GM19452 (cell line): ENCODE data around the gene SLIT1.

Experiments used
- ATAC-seq: cut with Tn5 transposase; IDR thresholded peaks from one replicate; pipeline ENCODE4 v1.9.1; 2021; ENCODE audit not compliant: unreplicated experiment

The SLIT1 gene

DNA sequence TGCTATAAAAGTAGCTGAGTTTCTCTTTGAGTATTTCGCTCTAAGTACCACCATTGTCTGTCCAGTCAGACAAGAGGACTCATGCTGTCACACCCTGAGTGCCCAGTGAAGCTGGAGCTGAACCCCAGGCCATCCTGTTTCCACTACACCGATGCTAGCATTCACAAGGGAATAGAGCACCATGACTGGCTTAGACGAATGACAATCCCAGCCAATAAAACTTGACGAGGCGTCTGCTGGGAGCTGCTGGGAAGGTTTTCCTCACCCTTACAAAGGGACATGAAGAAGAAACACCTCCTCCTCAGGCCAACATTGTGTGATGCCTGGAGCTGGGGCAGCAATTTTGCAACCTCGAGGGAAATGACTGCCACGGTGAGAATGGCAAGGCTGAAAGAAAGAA, 17.5 kb upstream of the SLIT1 start:
- ATAC-seq, result no peak

DNA sequence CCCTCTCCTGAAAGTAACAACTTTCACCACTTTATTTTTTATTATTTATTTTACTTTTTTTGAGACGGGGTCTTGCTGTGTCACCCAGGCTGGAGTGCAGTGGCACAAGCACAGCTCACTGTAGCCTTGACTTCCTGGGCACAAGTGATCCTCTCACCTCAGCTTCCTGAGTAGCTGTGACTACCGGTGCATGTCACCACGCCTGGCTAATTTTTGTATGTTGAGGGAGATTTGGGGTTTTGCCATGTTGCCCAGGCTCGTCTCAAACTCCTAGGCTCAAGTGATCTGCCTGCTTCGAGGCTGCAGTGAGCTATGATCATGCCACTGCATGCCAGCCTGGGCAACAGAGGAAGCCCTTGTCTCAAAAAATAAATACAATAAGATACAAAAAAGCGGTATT, 14.9 kb upstream of the SLIT1 start:
- ATAC-seq, result no peak

DNA sequence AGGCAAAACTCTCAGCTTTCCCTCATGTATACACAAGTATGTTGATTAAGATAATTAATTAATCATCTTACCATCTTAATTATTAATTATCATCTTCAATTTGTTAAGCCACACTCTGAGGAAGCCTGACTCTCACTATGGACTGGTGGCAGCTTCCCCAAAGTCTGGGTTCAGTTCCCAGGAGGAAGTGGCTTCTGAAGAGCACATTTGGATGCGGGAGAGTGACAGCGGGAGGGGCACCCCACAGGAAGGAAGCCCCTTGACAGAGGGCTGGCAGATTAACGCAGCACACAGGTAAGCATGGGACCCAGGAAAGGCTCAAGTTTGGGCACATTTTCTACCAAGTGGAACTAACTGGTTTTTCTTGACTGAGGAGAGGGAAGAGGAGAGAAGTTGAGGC, 13.4 kb upstream of the SLIT1 start:
- ATAC-seq, result no peak

DNA sequence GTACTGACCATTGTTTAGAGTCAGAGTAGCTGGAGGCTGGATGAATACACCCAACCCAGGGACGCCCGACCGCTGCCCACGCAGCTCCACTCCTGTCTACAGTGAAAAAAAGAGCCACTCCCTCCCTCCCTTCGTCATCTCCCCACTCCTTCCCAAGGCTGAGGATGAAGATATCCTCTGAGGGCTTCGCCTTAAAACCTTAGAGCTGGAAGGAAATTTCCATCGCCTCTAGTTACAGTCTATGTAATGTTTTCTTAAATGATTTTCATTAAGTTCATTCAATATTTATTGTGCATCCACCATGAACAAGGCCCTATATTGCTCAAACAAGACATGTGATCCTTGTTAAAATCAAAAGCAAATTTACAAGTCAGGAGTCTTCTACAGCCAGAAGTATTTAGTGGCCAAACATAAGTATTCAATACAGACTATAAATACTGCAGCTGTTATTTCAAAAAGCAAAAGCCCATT, 11.3 kb upstream of the SLIT1 start:
- ATAC-seq, result no peak

DNA sequence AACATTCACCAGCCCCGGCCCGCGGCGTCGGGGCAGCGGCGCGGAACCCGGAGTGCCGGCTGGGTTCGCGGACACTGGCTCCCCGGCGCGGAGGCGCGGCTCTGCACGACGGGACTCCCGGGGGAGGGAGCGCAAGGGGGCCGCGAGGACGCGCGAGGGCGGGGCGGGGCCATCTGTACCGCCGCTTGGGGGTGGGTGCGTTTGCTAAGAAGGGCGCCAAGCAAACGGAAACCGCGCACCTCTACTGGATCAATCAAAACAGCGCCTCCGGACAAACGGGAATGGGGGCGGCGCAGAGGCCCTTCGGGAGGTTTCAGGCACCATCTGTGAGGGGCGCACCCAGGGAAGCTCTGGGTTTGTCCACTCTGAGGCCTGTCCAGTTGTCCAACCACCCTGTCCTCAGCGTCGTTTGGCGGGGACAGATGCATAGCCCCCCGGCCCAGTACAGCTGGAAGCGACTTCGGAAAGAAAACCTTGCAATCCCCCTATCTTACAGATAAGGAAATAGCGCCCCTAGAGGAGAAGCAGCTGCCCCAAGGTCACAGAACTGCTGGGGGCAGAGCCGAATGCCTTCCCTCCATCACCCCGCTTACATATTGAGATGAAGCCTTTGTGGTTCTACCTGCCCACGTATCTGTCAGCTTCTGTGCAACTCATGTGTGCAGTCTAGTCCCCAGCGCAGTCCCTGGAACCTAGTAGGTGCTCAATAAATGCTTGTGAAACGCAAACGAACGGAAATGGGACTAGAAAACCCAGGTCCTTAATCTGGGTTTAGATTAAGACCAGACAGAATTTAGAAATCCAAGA, 10.7 kb upstream of the SLIT1 start:
- no peak for ATAC-seq

DNA sequence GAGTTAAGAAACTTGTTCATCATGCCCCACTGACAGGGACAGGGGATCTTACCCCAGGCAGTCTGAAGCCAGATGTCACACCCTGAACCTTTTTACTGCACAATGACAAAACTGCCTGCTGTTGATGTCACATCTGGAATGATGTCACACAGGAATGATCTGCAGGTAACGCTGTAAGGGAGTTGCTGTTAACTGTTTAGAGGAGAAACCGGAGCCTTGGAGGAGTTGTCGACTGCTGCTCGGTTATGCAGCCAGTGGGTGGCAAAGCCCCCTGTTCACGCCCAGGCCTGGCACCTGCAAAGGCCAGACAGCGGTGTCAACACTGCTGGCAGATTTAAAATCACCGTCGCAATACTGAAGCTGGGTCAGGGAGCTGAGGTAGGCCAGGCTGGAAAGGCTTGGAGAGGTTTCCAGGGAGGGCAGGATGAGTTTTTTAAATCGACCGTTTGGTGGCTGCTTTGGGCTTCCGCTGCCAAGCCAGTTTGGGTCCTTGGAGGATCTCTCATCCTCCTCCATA, 10.0 kb upstream of the SLIT1 start:
- ATAC-seq, result no peak

DNA sequence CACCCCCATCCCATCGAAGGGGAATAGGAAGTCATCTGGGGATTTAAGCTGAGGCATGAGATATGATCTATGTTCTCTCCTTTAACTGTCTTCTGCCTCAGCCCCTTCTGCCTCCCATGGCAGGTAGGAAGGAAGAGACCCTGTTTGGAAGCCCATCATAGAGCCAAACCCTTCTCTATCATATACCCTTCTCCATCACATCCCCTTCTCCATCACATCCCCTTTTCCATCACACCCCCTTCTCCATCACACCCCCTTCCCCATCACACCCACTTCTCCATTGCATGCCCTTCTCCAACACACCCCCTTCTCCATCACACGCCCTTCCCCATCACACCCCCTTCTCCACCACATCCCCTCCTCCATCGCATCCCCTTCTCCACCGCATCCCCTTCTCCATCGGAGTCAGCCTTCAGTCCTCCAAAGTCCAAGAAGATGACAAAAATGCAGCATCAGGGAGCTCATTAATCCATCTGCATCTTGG, 7.2 kb upstream of the SLIT1 start:
- no peak for ATAC-seq

DNA sequence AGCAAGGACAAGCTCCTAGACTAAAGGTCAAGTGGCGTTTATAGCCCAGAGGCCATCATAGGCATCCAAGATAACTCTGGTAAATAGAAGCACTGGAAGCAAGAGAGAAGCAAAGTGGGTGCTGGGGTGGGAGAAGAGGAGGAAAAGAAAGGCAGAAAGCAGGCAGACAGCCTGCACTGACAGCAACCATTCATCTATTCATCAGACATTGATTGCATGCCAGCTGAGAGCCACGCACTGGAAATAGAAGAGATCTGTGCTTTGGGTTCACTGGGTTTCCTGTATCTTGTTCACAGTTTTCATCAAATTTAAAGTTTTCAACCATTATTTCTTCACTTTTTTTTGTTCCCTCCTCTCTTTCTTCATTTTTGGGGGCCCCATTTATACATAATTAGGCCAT, 4.7 kb upstream of the SLIT1 start:
- no peak for ATAC-seq

DNA sequence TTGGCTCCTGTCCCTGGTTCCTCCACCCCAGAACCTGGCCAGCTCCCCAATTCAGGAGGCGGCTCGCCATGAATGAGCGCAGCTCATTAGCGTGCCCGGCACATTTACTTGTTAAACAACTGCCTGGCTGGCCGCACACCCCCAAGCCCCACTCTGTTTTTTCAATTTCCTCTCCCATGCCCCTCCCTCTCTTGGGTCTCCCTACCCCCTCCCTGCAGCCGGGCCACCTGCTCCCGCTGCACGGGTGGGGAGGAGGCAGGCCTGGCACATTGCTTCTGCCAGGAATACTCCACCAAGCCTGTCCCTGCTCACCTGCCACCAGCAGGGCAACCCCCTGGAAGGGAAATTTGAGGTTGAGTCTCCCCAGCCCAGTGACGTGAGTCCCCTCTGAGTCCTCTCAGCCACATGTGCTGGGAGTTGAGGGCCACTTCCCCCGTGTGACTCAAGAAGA, 2.5 kb upstream of the SLIT1 start:
- ATAC-seq, result no peak

DNA sequence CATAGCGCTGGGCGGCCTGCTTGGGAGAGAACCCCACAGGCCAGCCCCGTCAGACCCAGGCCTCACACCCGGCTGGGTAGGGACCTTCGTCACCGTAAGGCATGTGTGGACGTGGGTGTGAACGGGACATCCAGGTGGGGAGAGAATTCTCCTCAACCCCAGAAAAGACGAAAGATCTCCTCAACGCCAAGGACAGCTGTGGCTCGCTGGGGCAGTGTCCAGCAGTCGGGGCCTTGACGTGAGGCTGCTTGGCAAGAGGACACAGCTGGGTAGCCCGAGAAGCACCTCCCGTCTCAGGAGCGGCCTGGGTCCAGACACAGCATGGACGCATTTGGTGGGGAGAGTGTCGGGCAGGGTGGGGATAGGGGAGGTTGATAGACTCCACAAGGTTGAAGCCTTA, 1.2 kb upstream of the SLIT1 start:
- ATAC-seq, result no peak

DNA sequence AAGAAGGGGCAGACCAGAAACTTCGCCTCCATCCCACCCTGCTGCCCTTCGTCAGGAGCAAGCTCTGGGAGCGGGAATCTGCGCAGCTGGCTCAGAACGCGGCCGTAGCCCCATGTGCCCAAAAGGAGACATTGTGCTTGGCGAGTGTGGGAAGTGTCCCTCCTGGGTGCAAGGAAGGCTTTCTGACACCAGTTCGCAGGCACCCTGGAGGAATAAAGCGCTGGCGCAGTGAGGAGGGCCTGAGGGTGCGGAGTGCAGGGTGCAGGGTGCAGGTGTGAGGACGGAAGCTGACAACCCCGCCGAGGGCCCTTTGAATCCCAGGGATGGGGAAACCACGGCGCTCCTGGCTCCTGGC, 811 bp downstream of the SLIT1 start:
- no peak for ATAC-seq

DNA sequence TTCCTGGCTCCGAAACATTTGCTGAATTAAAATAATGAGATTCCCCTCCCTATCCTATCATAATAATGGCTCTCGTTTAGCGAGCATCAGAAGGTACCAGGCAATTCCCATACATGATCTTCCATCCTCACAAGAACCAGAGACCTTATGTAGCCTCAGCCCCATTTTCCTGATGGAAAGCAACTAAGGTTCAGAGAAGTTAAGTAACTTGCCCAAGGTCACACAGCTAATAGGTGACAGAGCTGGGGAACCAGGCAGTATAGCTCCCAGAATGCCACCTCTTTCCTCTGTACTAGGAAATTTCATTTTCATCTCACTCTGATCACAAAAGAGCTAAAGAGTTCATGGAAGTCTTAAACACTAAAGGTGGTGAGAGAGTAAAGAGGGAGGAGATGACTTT, 2.4 kb downstream of the SLIT1 start:
- ATAC-seq, result no peak

DNA sequence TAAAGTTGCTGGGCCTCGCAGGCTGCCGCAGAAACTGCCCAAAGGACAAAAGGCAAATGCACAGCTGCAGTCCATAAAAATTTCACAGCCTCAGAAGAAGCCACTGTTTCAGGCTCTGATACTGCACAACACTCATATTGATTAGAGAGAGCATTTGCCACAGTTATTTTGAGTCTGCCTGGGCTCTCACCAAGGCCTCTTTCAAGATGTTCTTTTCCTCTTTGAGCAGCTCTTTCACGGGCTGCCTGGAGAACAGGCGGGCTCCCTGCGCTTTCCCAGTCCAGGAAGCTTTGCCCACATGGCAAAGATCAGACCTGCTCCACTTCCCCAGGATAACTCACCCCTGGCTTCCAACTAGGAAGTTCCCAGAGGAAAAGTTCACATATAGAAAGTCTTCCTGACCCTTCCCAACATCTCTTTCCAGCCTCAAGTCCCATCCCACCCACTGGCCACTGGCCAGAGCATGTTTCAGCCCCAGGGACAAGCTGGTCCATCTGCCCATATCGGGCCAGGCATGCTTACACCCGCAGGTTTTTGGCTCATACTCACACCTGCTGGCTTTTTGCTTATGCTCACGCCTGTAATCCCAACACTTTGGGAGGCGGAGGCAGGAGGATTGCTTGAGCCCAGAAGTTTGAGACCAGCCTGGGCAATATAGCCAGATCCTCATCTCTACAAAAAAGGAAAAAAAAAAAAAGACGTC, 3.3 kb downstream of the SLIT1 start:
- no peak for ATAC-seq

DNA sequence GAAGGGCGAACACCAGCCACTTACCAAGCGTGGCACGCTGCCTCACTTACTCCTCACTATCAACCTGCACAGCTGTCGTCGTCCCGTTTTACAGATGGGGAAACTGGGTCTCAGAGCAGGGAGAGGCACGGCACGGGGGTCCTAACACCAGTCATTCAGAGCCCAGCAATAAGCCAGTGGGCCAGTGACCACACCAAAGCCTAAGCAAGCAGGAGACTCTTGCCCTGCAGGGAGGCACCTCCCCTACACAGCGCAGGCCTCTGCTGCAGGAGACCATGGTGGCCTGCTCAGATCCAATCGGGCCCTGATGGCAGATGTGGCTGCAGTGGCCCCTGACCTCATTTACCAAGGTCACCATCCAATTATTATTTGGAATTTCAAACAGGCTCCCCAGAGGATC, 4.8 kb downstream of the SLIT1 start:
- no peak for ATAC-seq

DNA sequence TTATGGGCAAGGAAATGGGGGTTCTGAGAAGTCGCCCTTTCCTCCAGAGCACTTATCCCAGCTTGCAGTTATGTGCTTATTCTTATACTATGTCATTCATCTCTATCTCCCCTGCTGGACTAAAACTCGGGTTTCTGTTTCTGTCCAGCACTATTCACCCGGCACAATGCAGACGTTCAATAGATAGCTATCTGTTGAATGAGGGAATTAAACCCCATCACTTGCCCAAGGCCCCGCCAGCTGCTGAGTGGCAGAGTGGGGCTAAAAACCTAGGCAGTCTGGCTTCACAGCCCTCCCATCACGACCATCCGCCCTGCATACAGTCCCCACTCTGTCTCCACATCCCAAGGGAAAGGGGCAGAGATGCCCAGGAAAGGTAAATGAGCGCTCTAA, 5.4 kb downstream of the SLIT1 start:
- no peak for ATAC-seq

DNA sequence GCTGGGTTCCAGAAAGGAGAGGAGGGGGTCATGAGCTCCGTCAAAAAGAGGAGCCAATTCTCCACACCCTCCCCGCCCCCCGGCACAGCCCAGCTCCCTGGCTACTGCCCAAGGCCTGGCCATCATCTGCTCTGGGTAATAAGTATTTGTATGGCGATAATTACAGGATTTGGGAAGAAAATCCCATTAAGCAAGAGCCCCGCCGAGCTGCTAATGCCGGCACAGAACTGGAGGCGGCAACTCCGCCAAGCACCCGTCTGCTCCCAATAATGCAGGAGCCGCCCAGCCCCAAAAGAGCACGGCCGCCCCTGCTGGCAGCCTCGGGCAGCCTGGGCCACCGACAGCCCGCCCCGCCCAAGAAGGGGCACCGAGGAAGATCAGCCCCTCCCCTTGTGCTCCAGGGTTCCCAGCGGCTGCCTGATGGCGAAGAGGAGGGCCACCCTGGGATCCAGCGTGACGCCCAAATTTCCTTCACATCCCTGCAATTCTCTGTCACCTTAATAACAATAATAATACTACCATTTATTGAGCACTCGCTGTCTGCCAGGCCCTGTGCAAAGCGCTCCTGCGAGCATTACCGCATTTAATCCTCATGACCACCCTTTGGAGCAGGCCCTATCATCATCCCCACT, 5.9 kb downstream of the SLIT1 start:
- no peak for ATAC-seq

DNA sequence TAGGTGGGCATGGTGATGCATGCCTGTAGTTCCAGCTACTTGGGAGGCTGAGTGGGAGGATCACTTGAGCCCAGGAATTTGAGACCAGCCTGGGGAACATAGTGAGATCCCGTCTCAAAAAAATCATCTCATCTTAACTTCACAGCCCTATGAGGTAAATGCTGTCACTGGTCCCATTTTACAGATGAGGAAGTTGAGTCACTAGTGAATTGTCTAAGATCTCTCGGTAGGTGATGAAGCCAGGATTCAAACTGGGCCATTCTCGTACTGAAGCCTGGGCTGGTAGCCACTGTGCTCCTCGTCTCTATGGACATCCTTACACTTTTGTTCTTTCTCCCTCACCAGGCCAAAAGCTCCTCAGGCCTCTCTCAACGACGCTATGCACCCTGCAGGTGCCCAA, 6.4 kb downstream of the SLIT1 start:
- no peak for ATAC-seq

DNA sequence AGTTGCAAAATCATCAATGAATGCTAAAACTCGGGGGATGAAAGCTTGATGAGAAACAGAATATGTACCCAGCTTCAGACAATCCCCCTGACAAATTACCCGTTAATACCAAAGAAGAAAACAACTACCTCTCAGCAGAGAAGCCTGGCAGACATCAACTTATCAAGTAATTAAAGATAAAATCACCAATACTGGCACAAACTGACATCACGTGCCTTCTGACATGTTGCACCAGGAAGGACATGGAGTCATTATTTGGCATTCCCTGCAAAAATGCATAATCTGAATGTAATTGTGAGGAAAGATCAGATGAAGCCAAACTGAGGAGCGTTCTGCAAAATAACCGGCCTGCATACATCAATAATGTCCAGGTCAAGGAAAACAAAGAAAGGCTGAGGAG, 7.7 kb downstream of the SLIT1 start:
- ATAC-seq, result no peak

DNA sequence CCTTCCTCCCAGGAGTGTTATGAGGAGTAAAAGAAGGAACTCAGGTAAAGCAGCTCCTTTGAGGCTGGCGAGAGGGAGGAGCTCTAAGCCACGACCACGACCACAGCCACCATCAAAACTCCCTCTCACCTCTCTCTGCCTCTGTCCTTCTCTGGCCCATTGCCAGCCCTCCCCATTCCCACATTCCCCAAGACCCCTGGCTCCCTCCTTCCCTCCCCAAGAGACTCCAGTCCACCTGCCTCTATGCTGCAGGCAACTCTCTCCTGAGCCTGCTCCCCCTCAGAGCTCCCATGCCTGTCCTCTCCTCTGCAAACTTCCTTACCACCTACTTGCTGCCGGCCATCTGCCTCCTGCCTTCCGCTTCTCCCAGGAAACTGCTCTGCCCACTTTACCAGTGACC, 9.5 kb downstream of the SLIT1 start:
- no peak for ATAC-seq

DNA sequence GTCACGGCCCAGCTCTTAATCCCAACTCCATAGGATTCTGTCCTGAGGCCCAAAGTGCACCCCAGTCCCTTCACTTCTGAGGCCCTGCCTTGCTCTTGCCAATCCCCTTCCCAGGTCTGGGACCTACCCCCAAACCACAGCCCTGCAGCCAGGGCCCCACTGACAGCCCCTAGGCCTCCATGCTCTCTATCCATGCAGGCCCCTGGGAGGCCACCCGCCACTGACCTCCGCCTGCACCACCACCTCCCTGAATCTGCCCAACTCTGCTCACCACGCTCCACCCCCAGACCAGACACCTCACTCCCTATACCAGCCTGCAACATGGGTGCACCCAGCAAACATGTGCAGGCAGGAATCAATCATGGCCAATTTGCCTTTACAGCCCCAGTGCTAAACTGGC, 10.2 kb downstream of the SLIT1 start:
- no peak for ATAC-seq

DNA sequence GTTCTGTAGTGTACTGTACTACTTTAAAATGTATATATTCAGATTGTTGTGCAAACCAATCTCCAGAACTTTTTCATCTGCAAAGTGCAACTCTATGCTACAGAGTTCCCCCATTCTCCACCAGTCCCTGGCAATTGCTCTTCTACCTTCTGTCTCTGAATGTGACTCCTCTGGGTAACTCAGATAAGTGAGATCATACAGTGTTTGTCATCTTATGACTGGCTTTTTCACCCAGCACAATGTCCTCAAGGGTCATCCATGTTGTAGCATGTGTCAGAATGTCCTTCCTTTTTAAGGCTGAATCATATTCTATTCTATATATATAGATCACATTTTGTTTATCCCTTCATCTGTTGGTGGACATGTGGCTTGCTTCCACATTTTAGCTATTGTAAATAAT, 10.8 kb downstream of the SLIT1 start:
- no peak for ATAC-seq

DNA sequence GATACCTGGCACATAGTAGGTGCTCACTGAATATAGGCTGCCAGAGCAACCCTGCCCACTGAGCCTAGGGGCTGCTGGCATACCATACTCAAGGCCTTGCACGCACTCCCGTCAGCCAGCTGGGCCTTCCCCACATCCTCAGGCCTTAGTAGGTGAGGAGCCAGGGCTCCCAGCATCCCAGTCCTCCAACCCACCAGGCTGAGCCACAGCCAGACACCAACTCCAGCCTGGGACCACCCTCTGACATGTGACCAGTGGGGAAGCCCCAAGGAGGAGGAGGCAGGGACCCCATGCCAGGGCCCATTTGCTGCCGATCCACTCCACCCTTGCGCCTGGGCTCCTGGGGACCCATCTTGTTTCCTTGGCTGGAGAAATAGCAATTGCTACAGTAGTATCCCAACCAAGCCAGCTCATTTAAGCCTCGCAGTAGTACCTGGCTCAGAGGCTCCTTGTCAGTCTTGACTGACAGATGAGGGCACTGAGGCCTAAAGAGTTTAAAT, 11.4 kb downstream of the SLIT1 start:
- ATAC-seq, result no peak
